Measurements from ENCODE around the gene TDP1. TPM values are rescaled to one million over a fixed set of nuclear protein-coding genes. Genes with fewer than 3 reads are reported as not detected.
A peak's percentile ranks its signal among the peaks of the same experiment; 100 is the strongest.

TDP1 gene
- total and polyA plus RNA-seq, 2 of the 4 experiments (the other 2 are of a cell fraction) = 23.3 to 53.1 TPM

DNA sequence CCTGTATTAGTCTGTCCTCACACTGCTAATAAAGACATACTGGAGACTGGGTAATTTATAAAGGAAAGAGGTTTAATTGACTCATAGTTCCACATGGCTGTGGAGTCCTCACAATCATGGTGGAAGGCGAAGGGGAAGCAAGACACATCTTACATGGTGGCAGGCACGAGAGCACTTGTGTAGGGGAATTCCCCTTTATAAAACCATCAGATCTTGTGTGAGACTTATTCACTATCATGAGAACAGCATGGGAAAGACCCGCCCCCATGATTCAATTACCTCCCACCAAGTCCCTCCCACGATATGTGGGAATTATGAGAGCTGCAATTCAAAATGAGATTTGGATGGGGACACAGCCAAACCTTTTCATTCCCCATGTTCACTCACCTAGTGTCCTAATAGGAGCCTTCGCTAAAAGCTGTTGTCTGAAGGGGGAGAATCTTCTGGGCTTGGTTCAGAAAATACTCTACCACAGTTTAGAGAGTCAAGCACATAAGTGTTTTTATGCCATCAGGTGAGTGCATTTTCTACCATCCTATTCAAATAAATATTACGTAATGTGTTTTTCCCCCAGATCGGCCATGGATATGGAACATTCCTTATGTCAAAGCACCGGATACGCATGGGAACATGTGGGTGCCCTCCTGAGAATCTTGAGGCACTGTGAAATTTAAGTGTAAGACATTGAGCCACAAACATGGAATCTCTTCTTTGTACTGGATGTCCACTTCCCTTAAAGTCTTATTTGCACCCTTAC is 86.9 kb downstream of the TDP1 start:
- H3K27ac ChIP-seq (ENCODE audit: insufficient read depth, low read length) = no peak overlapping the region
- WGBS, 2 experiments (ENCODE audit: extremely low coverage in 2 of 2, insufficient read length in 1 of 2) = no CpG with 5 or more reads among the region's 9 CpGs
- H3K56ac ChIP-seq (ENCODE audit: extremely low read depth, insufficient read depth, low read length) = no peak overlapping the region
- peaks cover 13% of the 10 kb centered on the region for H3K36me3 ChIP-seq (ENCODE audit: control insufficient read depth, insufficient read depth, low read length)
- H3K18ac ChIP-seq (ENCODE audit: low read depth, low read length) = no peak overlapping the region
- H2AFZ ChIP-seq (replicated peaks; ENCODE audit: low read length, poor library complexity) = no peak overlapping the region
- ATAC-seq (ENCODE audit: low read depth) (no peak), DNase-seq (no peak)
- peaks cover 6% of the 10 kb centered on the region; the same call in 1 of the 2 replicates for H3K9me1 ChIP-seq (ENCODE audit: insufficient read depth, low read length)
- no peak overlapping the region for H4K91ac ChIP-seq (ENCODE audit: insufficient read depth, low read depth, low read length)
- H3K27me3 ChIP-seq (ENCODE audit: control insufficient read depth, insufficient read depth, low read length) = no peaks in the 10 kb centered on the region
- in situ Hi-C loops (cut with MboI; ENCODE audit: low sequenced_read_pairs) (no loop called here), dilution Hi-C loops (cut with HindIII; ENCODE audit: low sequenced_read_pairs, unreplicated experiment) (no loop called here), intact Hi-C loops (cut with micrococcal nuclease) (no loop called here)
- H3K14ac ChIP-seq (replicated peaks; ENCODE audit: low read depth, low read length) = no peak overlapping the region
- H4K5ac ChIP-seq (ENCODE audit: low read depth, low read length) = no peak overlapping the region
- no peak overlapping the region for H2BK15ac ChIP-seq (ENCODE audit: low read depth, low read length)
- no peak overlapping the region for H2AK9ac ChIP-seq (replicated peaks; ENCODE audit: low read depth, low read length, poor library complexity)
- no peak overlapping the region for H3K23ac ChIP-seq (ENCODE audit: low read depth, low read length)
- no peak overlapping the region for H4K8ac ChIP-seq (ENCODE audit: low read depth in 2 of 2, low read length in 2 of 2)
- no peaks in the 10 kb centered on the region for H3K4me1 ChIP-seq (ENCODE audit: control insufficient read depth, insufficient read depth, low read length)
- TF ChIP-seq CEBPB (IDR thresholded peaks at IDR 0.05; ENCODE audit: low read depth, low read length) (peak; percentile 51; the same call in 1 of the 2 replicates), RCOR1 (IDR thresholded peaks at IDR 0.05; ENCODE audit: insufficient replicate concordance, low read length) (no peak)
- H3K9me3 ChIP-seq (ENCODE audit: control insufficient read depth, insufficient read depth, low read length) = no peaks in the 10 kb centered on the region
- H2BK20ac ChIP-seq (ENCODE audit: low read depth, low read length) = no peak overlapping the region
- peaks cover 3 to 4% of the 10 kb centered on the region in 2 experiments; a peak in 2 of 4 replicates for H3K79me1 ChIP-seq (ENCODE audit: low read depth in 1 of 2, low read length in 2 of 2)
- H2BK5ac ChIP-seq (ENCODE audit: low read depth, low read length, poor library complexity, severe bottlenecking) = no peak overlapping the region
- no peak overlapping the region for H2AK5ac ChIP-seq (ENCODE audit: low read depth, low read length)
- no peak overlapping the region for H3K4me2 ChIP-seq (ENCODE audit: low read depth, low read length)
- no peak overlapping the region for H3K4me3 ChIP-seq (ENCODE audit: insufficient read depth, low read depth, low read length)
- no peak overlapping the region for H3K9ac ChIP-seq (ENCODE audit: low read depth, low read length)
- no peak overlapping the region for H3K4ac ChIP-seq (ENCODE audit: low read depth, low read length)
- no peaks in the 10 kb centered on the region for H4K20me1 ChIP-seq (ENCODE audit: insufficient read depth, low read length)
- ChIA-PET CTCF (no interaction called here), POLR2A (ENCODE audit: unreplicated experiment) (no interaction called here)
- no peak overlapping the region for H2BK120ac ChIP-seq (ENCODE audit: low read depth, low read length)
- BruUV-seq (replicated peaks) = no TSS peak
